ENCODE data around the gene KLKB1. TPM values are rescaled to one million over a fixed set of nuclear protein-coding genes. Genes with fewer than 3 reads are reported as not detected.

Gene KLKB1
- total RNA-seq, 1 experiment from 2014 or later: not detected

DNA sequence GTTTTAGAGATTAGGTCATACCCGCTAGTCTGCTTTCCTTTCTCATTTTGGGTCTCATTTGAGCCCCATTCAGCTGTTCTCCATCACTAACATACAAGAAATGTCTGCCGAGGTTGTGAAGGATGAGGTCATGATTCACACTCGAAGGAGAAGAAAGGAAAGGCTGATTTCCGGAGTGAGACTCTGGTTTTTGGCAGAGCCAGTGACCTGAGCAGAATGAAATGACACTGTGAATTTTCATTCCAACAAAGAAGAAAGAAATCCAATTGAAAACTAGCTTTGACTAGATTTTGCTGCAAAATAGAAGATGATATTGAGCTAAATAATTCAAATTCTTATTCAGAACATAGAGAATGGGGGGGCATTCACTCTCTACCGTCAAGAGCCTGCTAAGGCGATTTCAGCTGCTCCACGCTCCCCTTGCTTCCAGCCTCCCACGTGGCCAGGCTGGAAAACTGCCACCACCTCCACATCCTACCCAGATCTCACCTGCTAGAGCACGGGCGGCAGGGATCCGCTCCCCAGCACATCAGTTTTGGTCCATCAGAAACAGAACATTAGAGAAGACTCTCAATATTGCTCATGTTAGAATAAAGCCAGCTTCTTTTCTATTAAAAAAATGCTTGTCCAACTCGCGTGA lies 77.7 kb downstream of the KLKB1 start:
- no peaks in the 10 kb centered on the region for H3K9me2 ChIP-seq (ENCODE audit: insufficient read depth)
- H4K20me1 ChIP-seq (ENCODE audit: insufficient read depth): no peaks in the 10 kb centered on the region
- no peaks in the 10 kb centered on the region for H3K9me3 ChIP-seq (ENCODE audit: insufficient read depth, low read depth)
- no peak overlapping the region for H2AFZ ChIP-seq
- no peaks in the 10 kb centered on the region for H3K4me1 ChIP-seq (replicated peaks; ENCODE audit: insufficient read depth)
- no peak overlapping the region for H3K4me2 ChIP-seq
- no peaks in the 10 kb centered on the region for H3K36me3 ChIP-seq (ENCODE audit: low read depth)
- no peak for DNase-seq
- no TSS peak for BruUV-seq (replicated peaks)
- ChIA-PET POLR2A (ENCODE audit: unreplicated experiment) (interaction anchor here (0.7 kb wide), 1 partner anchor 11 kb away, joined by 10 read pairs; no protein-coding TSS in a partner anchor), CTCF (no interaction called here)
- no peak overlapping the region for H3K4me3 ChIP-seq
- intact Hi-C loops (cut with micrococcal nuclease; ENCODE audit: unreplicated experiment): no loop called here
- H3K27me3 ChIP-seq (ENCODE audit: insufficient read depth, low read depth): peaks cover 32% of the 10 kb centered on the region
- TF ChIP-seq EZH2 (IDR thresholded peaks at IDR 0.05; ENCODE audit: low read depth): no peak
- TF ChIP-seq, protein P1, sequence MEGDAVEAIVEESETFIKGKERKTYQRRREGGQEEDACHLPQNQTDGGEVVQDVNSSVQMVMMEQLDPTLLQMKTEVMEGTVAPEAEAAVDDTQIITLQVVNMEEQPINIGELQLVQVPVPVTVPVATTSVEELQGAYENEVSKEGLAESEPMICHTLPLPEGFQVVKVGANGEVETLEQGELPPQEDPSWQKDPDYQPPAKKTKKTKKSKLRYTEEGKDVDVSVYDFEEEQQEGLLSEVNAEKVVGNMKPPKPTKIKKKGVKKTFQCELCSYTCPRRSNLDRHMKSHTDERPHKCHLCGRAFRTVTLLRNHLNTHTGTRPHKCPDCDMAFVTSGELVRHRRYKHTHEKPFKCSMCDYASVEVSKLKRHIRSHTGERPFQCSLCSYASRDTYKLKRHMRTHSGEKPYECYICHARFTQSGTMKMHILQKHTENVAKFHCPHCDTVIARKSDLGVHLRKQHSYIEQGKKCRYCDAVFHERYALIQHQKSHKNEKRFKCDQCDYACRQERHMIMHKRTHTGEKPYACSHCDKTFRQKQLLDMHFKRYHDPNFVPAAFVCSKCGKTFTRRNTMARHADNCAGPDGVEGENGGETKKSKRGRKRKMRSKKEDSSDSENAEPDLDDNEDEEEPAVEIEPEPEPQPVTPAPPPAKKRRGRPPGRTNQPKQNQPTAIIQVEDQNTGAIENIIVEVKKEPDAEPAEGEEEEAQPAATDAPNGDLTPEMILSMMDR (conservative IDR thresholded peaks at IDR 0.05): no peak
- H3K27ac ChIP-seq: no peak overlapping the region
- H3K79me2 ChIP-seq (ENCODE audit: low read depth): no peaks in the 10 kb centered on the region
- H3F3A ChIP-seq (ENCODE audit: insufficient read depth, low read depth): no peaks in the 10 kb centered on the region

DNA sequence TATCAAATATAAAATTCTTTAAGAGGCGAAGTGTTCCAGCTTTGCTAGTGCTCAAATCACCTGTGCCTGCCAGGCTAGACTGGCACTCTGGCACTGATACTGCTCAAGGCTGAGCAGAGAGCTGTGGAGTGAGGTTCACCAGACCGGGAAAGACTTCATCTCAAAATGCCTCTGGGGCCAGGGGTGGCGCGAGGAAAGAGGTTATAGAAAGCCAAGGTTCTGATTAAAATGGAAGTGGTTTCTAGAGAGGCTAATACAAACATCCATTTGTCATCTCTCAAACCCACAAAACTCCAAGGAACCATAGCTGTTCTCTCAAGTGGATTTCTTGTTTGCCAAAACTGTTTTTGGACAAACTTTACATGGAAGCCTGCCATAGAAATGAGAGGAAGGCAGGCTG lies 80.2 kb downstream of the KLKB1 start:
- no peak for TF ChIP-seq EZH2 (IDR thresholded peaks at IDR 0.05; ENCODE audit: low read depth)
- TF ChIP-seq, protein P1 (conservative IDR thresholded peaks at IDR 0.05): no peak
- BruUV-seq (replicated peaks): no TSS peak
- Histone ChIP-seq H3K9me3 (ENCODE audit: insufficient read depth, low read depth) (no peaks in the 10 kb centered on the region), H3K36me3 (ENCODE audit: low read depth) (no peaks in the 10 kb centered on the region), H2AFZ (no peak overlapping the region), H3K27me3 (ENCODE audit: insufficient read depth, low read depth) (peaks cover 38% of the 10 kb centered on the region; the same call in 1 of the 2 replicates), H3K9me2 (ENCODE audit: insufficient read depth) (no peaks in the 10 kb centered on the region), H3K79me2 (ENCODE audit: low read depth) (no peaks in the 10 kb centered on the region), H3F3A (ENCODE audit: insufficient read depth, low read depth) (no peaks in the 10 kb centered on the region), H4K20me1 (ENCODE audit: insufficient read depth) (no peaks in the 10 kb centered on the region), H3K4me1 (replicated peaks; ENCODE audit: insufficient read depth) (no peaks in the 10 kb centered on the region), H3K4me2 (no peak overlapping the region), H3K4me3 (no peak overlapping the region), H3K27ac (no peak overlapping the region)
- DNase-seq: no peak
- intact Hi-C loops (cut with micrococcal nuclease; ENCODE audit: unreplicated experiment): no loop called here
- CTCF ChIA-PET: no interaction called here
- POLR2A ChIA-PET (ENCODE audit: unreplicated experiment): no interaction called here

DNA sequence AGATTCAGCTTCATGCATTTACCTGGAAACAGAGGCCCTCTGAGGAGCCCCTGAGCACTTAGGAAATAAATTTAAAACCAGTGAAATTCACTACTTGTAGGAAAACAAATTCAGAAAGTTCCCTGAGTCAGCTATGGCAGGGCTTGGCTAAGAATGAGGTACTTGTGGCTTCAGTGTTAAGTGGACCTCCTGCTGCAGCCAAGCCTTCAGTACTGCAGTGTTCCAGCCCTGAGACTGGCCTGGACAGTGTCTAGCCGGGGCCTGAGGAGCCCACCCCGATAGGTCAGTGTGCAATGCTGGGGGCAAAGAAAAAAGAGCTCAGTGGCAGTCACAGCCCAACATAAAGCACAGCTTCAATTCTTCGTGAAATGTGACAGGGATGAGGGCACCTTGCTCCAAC lies 80.6 kb downstream of the KLKB1 start:
- no TSS peak for BruUV-seq (replicated peaks)

More for the DNA sequence above, 80.6 kb downstream of the KLKB1 start:
- CTCF ChIA-PET: no interaction called here
- Histone ChIP-seq H3K79me2 (ENCODE audit: low read depth) (no peaks in the 10 kb centered on the region), H3K36me3 (ENCODE audit: low read depth) (no peaks in the 10 kb centered on the region), H3F3A (ENCODE audit: insufficient read depth, low read depth) (no peaks in the 10 kb centered on the region), H3K9me2 (ENCODE audit: insufficient read depth) (no peaks in the 10 kb centered on the region), H3K4me1 (replicated peaks; ENCODE audit: insufficient read depth) (no peaks in the 10 kb centered on the region), H2AFZ (no peak overlapping the region), H4K20me1 (ENCODE audit: insufficient read depth) (no peaks in the 10 kb centered on the region), H3K27me3 (ENCODE audit: insufficient read depth, low read depth) (peaks cover 37% of the 10 kb centered on the region; the same call in 1 of the 2 replicates), H3K4me3 (no peak overlapping the region), H3K4me2 (no peak overlapping the region), H3K9me3 (ENCODE audit: insufficient read depth, low read depth) (no peaks in the 10 kb centered on the region), H3K27ac (no peak overlapping the region)
- intact Hi-C loops (cut with micrococcal nuclease; ENCODE audit: unreplicated experiment): no loop called here
- POLR2A ChIA-PET (ENCODE audit: unreplicated experiment): no interaction called here
- TF ChIP-seq, protein P1 (conservative IDR thresholded peaks at IDR 0.05): no peak
- TF ChIP-seq EZH2 (IDR thresholded peaks at IDR 0.05; ENCODE audit: low read depth): no peak
- no peak for DNase-seq

Other genes starting within 250 kb of the KLKB1 start
- gene TLR3, start 158.4 kb upstream of the KLKB1 start, total RNA-seq (2021): 7.7 and 10.3 TPM in 2 replicates
- gene FAM149A, start 122.8 kb upstream of the KLKB1 start, total RNA-seq (2021): 0.26 and 0.80 TPM in 2 replicates
- gene CYP4V2, start 35.9 kb upstream of the KLKB1 start, total RNA-seq (2021): 12.5 and 13.0 TPM in 2 replicates
- gene F11, start 38.7 kb downstream of the KLKB1 start, total RNA-seq (2021): not detected in 2 replicates

Measured in PC-9 (cell line).